CD4-positive, alpha-beta T cell (primary cell): ENCODE measurements around the gene KIAA2012. TPM values are rescaled to one million over a fixed set of nuclear protein-coding genes. Genes with fewer than 3 reads are reported as not detected.

Experiments
- ATAC-seq: fragments of 200-7000 bp; cut with Tn5 transposase; one replicate; pipeline ENCODE4 v1.10.0; 2022; ENCODE audit warnings: mild to moderate bottlenecking; ENCODE audit not compliant: poor library complexity
- CTCF ChIA-PET: fragments of 350-600 bp; sonication (Branson Sonifier 250); formaldehyde crosslinking; loops from one replicate; lab custom pipeline; 2021; ENCODE audit warnings: antibody characterized with exemption, inconsistent platforms; lab: Charles Lee
- POLR2A ChIA-PET: fragments of 350-600 bp; sonication (Branson Sonifier 250); formaldehyde crosslinking; loops from one replicate; lab custom pipeline; 2021; ENCODE audit warnings: antibody characterized with exemption, inconsistent platforms; lab: Charles Lee
- DNase-seq, 14 experiments: peaks; one replicate each; pipeline ENCODE4 v3.0.0-alpha.2; 2013 to 2020; ENCODE audit warnings: mixed read lengths in 2 of 14
- H3K27ac ChIP-seq, 2 donors: one replicate each; pipeline versions ENCODE4 v1.5.1 to v1.7.0; 2013; ENCODE audit warnings: low read length in 2 of 2, low read depth in 1 of 2, mild to moderate bottlenecking in 1 of 2
- H3K27me3 ChIP-seq, 2 experiments: 1 replicate in 1 of 2; 2 replicates in 1 of 2; pipeline versions ENCODE4 v1.6.1 to v1.7.0; 2013; ENCODE audit warnings: low read length in 2 of 2, control low read depth in 1 of 2, mild to moderate bottlenecking in 1 of 2, moderate library complexity in 1 of 2; ENCODE audit not compliant: insufficient read depth in 2 of 2, control insufficient read depth in 1 of 2
- H3K36me3 ChIP-seq: one replicate; pipeline ENCODE4 v1.6.1; 2013; ENCODE audit warnings: low read length, control low read depth; ENCODE audit not compliant: insufficient read depth
- H3K4me1 ChIP-seq: one replicate; pipeline ENCODE4 v1.6.1; 2013; ENCODE audit warnings: low read length, control low read depth; ENCODE audit not compliant: insufficient read depth
- H3K4me3 ChIP-seq: one replicate; pipeline ENCODE4 v1.5.1; 2013; ENCODE audit warnings: mild to moderate bottlenecking, low read length, moderate library complexity
- H3K9me3 ChIP-seq, 2 experiments: 1 replicate in 1 of 2; 2 replicates in 1 of 2; pipeline versions ENCODE4 v1.6.1 to v1.7.0; 2013; ENCODE audit warnings: low read length in 2 of 2, mild to moderate bottlenecking in 2 of 2, control low read depth in 1 of 2, moderate library complexity in 1 of 2; ENCODE audit not compliant: control insufficient read depth in 1 of 2, insufficient read depth in 1 of 2
- H3K27ac Mint-ChIP-seq: one replicate; pipeline ENCODE4 v1.8.0; 2020; ENCODE audit warnings: mixed read lengths
- H3K27me3 Mint-ChIP-seq: one replicate; pipeline ENCODE4 v1.8.0; 2021; ENCODE audit warnings: mixed read lengths
- H3K36me3 Mint-ChIP-seq: one replicate; pipeline ENCODE4 v1.8.0; 2021; ENCODE audit warnings: low read depth, mixed read lengths
- H3K4me1 Mint-ChIP-seq: one replicate; pipeline ENCODE4 v1.8.0; 2021; ENCODE audit warnings: low read depth, mixed read lengths
- H3K4me3 Mint-ChIP-seq: one replicate; pipeline ENCODE4 v1.8.0; 2020; ENCODE audit warnings: mild to moderate bottlenecking, mixed read lengths
- H3K9me3 Mint-ChIP-seq: one replicate; pipeline ENCODE4 v1.8.0; 2020; ENCODE audit warnings: mixed read lengths
- CTCF ChIP-seq: fragments of 200-600 bp; IDR thresholded peaks from one replicate; pipeline ENCODE4 v1.8.0; 2022; ENCODE audit warnings: antibody characterized with exemption, mild to moderate bottlenecking
- intact Hi-C, 2 experiments: fragments of 100-400 bp; cut with DNase I in 1 of 2; cut with micrococcal nuclease in 1 of 2; formaldehyde crosslinking; loops; one replicate each; pipeline versions ENCODE4 v1.15.1 to v1.9.0; 2023 to 2025; cut with DNase I, micrococcal nuclease
- total RNA-seq, 174 experiments: library from RNA in 2 of 174; stranded (reverse) in 2 of 174; gene quantifications; one replicate each; pipeline ENCODE4 v1.2.3 and lab custom pipeline; 2021 to 2026

KIAA2012 gene
- total RNA-seq, 2 experiments from 2014 or later, result not detected

GRCh38 chr2:202064881-202065230, 8.2 kb upstream of the KIAA2012 start:
- no peaks in the 10 kb centered on the region for H3K27me3 ChIP-seq
- H3K36me3 Mint-ChIP-seq, result no peaks in the 10 kb centered on the region
- CTCF ChIA-PET, result no interaction called here
- DNase-seq, result no peak
- TF ChIP-seq CTCF, result no peak
- H3K36me3 ChIP-seq, result no peaks in the 10 kb centered on the region
- POLR2A ChIA-PET, result no interaction called here
- H3K4me1 ChIP-seq, result no peaks in the 10 kb centered on the region
- ATAC-seq, result no peak
- H3K27me3 Mint-ChIP-seq, result peaks cover 5% of the 10 kb centered on the region
- H3K9me3 ChIP-seq, result no peaks in the 10 kb centered on the region
- intact Hi-C loops, result no loop called here
- H3K4me3 ChIP-seq, result no peak overlapping the region
- no peak overlapping the region for H3K4me3 Mint-ChIP-seq
- no peak overlapping the region for H3K27ac Mint-ChIP-seq
- H3K9me3 Mint-ChIP-seq, result no peaks in the 10 kb centered on the region
- H3K4me1 Mint-ChIP-seq, result no peaks in the 10 kb centered on the region
- H3K27ac ChIP-seq, result no peak overlapping the region

GRCh38 chr2:202065876-202066275, 7.2 kb upstream of the KIAA2012 start:
- Mint-ChIP-seq H3K27ac (no peak overlapping the region), H3K9me3 (no peaks in the 10 kb centered on the region), H3K36me3 (no peaks in the 10 kb centered on the region), H3K27me3 (no peaks in the 10 kb centered on the region), H3K4me1 (no peaks in the 10 kb centered on the region), H3K4me3 (no peak overlapping the region)
- Histone ChIP-seq H3K36me3 (no peaks in the 10 kb centered on the region), H3K27ac (no peak overlapping the region), H3K4me3 (no peak overlapping the region), H3K27me3 (no peaks in the 10 kb centered on the region), H3K4me1 (no peaks in the 10 kb centered on the region), H3K9me3 (no peaks in the 10 kb centered on the region)
- DNase-seq (no peak), ATAC-seq (no peak)
- intact Hi-C loops, result no loop called here
- POLR2A ChIA-PET, result no interaction called here
- CTCF ChIA-PET, result no interaction called here
- TF ChIP-seq CTCF, result no peak

- Mint-ChIP-seq H3K4me3 (no peak overlapping the region), H3K27me3 (no peaks in the 10 kb centered on the region), H3K4me1 (no peaks in the 10 kb centered on the region), H3K27ac (no peak overlapping the region), H3K36me3 (no peaks in the 10 kb centered on the region), H3K9me3 (no peaks in the 10 kb centered on the region)
- DNase-seq (no peak), ATAC-seq (no peak)
- POLR2A ChIA-PET, result no interaction called here
- Histone ChIP-seq H3K36me3 (no peaks in the 10 kb centered on the region), H3K27ac (no peak overlapping the region), H3K27me3 (no peaks in the 10 kb centered on the region), H3K4me3 (no peak overlapping the region), H3K4me1 (no peaks in the 10 kb centered on the region), H3K9me3 (no peaks in the 10 kb centered on the region)
- CTCF ChIA-PET, result no interaction called here
- intact Hi-C loops, result no loop called here
- no peak for TF ChIP-seq CTCF
These were observed 6.2 kb upstream of the KIAA2012 start for GRCh38 chr2:202066875-202067274.
